Raji (cell line): Measurements from ENCODE around the gene FOXD4.
"Not testable (repeated sequence)": the region's sequence is repeated elsewhere in the genome, so short reads cannot be mapped to it uniquely, and the experiment has no call there.

Experiments used
- POLR2A ChIP-seq: IDR thresholded peaks from 2 replicates; pipeline ENCODE4 v1.6.1; 2011; ENCODE audit warnings: low read depth, low read length, control low read depth; ENCODE audit not compliant: insufficient read depth

FOXD4 gene

DNA sequence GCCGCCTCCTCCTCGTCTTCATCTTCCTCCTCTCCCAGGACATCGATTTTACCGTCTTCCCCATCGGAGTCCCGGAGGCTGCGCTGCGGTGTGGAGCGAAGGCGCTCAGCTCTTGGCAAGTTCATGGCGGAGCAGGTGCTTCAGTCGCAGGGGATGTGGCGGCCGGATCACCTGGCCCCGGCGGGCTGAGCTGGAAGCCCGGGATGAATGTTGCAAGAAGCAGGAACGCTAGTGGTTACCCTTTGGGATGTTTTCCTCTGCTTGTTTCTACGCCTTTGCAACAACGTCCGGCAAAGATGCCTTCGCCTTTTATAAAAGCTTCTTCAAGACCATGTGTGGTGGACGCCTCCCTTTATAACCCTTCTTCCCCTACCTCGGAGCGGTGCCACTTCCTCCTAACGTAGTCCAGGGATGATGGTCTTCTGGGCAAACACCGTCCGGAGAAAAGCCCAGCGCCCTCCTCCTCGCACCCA, at the start of gene FOXD4:
FOXD4 (minus strand) TSS at position 423 of the 473 bp plus-strand sequence; CDS start at position 125, 298 bp downstream.
- TF ChIP-seq POLR2A: not testable (repeated sequence)
